ENCODE data around the gene DFFB.
A peak's percentile ranks its signal among the peaks of the same experiment; 100 is the strongest.
"Not testable (repeated sequence)": the region's sequence is repeated elsewhere in the genome, so short reads cannot be mapped to it uniquely, and the experiment has no call there.

DFFB gene, protein sequence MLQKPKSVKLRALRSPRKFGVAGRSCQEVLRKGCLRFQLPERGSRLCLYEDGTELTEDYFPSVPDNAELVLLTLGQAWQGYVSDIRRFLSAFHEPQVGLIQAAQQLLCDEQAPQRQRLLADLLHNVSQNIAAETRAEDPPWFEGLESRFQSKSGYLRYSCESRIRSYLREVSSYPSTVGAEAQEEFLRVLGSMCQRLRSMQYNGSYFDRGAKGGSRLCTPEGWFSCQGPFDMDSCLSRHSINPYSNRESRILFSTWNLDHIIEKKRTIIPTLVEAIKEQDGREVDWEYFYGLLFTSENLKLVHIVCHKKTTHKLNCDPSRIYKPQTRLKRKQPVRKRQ

DNA sequence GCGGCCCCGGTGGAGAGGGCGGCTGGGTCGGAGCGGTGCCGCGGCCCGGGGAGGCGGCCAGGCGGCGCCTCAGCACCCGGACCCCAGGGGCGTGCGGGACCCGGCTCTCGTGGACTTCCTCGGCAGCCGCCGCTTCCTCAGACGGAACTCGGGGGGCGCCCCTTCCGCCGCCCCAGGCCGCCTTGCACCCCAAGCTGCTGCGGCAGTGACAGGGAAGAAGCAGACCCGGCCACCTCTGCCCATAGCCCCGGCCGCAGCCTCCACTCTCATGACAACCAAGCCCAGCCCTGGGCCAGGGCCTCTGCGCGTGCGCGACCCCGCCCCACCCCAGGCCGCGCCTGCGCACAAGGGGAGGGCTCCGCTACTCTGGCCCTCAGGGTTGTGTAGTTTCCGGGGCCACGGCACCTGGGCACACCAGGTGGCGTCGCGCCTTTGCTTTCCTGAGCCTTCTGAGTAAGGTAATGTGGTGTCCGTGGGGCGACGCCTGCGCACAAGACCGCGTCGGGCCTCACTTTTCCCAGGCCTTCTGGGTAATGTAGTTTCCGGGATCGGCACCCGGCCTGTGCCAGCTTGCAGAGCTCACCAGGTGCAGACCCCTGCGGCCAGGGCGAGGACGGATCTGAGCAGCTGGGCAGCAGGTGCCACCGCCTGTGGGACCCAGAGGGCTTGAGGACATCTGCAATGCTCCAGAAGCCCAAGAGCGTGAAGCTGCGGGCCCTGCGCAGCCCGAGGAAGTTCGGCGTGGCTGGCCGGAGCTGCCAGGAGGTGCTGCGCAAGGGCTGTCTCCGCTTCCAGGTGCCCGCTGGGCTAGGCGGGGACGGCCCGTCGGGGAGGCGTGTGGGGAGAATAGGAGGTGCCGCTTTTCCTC is at the start of gene DFFB, which contains the start of gene CEP104:
Gene DFFB, plus strand, starts transcription at position 554 of the 868 bp plus-strand sequence. Its CDS starts 128 bp downstream, at position 682.
Gene CEP104, minus strand, starts transcription at position 289 of the 868 bp plus-strand sequence. CDS start 4,804 bp downstream, outside the sequence.
- no peaks in the 10 kb centered on the region for H3K9me3 Mint-ChIP-seq
- peaks cover 3% of the 10 kb centered on the region for H3K36me3 Mint-ChIP-seq
- peak within 1 kb of the TSS; percentile 100 for H3K4me3 Mint-ChIP-seq
- no peaks in the 10 kb centered on the region for H3K27me3 Mint-ChIP-seq
- peak within 1 kb of the TSS; percentile 89 for H3K27ac Mint-ChIP-seq
- DNase-seq (ENCODE audit: low spot score in 2 of 2) (peak; percentile 98 to 99), ATAC-seq (ENCODE audit: low read depth) (peak; percentile 95)
- H3K4me1 Mint-ChIP-seq: peaks cover 22% of the 10 kb centered on the region

DNA sequence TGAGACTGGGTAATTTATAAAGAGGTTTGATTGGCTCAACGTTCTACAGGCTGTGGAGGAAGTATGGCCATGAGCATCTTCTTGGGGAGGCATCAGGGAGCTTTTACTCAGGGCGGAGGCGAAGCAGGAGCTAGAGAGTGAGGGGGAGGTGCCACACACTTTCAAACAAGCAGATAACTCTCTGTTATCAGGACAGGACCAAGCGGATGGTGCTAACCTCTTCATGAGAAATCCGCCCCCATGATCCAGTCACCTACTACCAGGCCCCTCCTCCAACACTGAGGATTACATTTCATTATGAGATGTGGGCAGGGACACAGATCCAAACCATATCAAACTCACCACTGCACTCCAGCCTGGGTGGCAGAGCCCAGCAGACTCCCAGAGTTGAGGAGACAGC is 49.5 kb upstream of the DFFB start:
- ATAC-seq (ENCODE audit: low read depth) (no peak), DNase-seq (ENCODE audit: low spot score in 2 of 2) (no peak)
- no peak overlapping the region for H3K4me3 Mint-ChIP-seq
- H3K36me3 Mint-ChIP-seq: peaks cover 3% of the 10 kb centered on the region
- no peak overlapping the region for H3K27ac Mint-ChIP-seq
- H3K4me1 Mint-ChIP-seq: peaks cover 4% of the 10 kb centered on the region
- peaks cover 5% of the 10 kb centered on the region for H3K27me3 Mint-ChIP-seq
- peaks cover 5% of the 10 kb centered on the region for H3K9me3 Mint-ChIP-seq

DNA sequence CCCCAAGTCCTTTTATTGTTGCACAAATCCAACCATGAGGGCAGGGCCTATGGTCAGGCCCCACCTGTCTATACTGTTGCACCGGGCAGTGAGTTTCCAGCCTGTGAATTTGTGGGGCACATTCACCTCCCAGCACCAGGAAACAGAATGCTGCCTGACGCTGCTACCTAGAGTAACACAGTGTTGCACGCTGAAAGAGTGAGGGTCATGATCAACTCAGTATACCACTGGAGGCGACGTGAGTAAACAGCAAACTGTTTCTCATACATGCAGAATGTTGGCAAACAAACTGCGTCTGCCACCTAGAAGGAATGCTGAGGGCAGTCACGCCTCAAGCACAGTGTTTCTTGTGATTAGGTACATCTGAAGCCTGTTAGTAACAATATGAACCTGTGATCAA is 47.6 kb upstream of the DFFB start:
- peaks cover 5% of the 10 kb centered on the region for H3K27me3 Mint-ChIP-seq
- H3K4me3 Mint-ChIP-seq: no peak overlapping the region
- ATAC-seq (ENCODE audit: low read depth) (no peak), DNase-seq (ENCODE audit: low spot score in 2 of 2) (no peak)
- H3K27ac Mint-ChIP-seq: no peak overlapping the region
- H3K36me3 Mint-ChIP-seq: peaks cover 8% of the 10 kb centered on the region
- H3K9me3 Mint-ChIP-seq: peaks cover 5% of the 10 kb centered on the region
- no peaks in the 10 kb centered on the region for H3K4me1 Mint-ChIP-seq

DNA sequence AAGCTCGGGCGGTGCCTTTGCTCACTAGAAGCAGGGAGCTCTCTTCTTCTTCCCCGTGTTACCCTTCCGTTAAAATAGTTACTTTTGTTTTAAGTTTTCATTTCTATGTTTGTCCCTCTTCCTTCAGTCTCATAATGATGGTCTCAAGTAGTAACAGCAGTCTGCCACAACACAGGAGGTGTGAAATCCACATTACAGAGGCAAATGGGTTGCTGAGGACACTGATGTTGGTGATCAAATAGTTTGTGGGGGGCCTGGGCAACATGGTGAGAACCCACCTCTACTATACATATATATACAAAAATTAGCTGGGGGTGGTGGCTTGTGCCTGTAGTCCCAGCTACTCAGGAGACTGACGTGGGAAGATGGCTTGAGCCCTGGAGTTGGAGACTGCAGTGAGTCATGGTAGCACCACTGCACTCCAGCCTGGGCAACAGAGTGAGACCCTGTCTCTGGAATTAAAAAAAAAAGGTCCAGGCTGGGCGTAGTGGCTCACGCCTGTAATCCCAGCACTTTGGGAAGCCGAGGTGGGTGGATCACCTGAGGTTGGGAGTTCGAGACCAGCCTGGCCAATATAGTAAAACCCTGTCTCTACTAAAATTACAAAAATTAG is 47.0 kb upstream of the DFFB start:
- H3K36me3 Mint-ChIP-seq: peaks cover 13% of the 10 kb centered on the region
- not testable (repeated sequence) for H3K9me3 Mint-ChIP-seq; ATAC-seq (ENCODE audit: low read depth); H3K4me3 Mint-ChIP-seq; H3K27ac Mint-ChIP-seq; H3K27me3 Mint-ChIP-seq; H3K4me1 Mint-ChIP-seq; DNase-seq (ENCODE audit: low spot score in 2 of 2)

DNA sequence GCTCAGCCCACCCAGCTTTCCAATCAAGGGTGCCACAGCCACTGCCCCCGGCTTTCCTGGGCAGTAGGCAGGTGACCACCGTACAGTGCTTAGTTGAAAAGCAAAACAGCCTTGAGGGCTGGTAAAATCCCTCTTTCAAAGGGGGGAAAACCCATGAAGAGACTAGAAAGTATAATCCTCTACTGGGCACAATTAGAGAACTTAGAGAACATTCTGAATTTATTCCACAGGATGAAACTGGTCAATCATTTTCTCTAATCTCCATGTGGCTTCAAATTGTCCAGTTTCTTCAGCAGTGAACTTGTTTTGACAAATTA is 45.7 kb upstream of the DFFB start:
- peaks cover 2% of the 10 kb centered on the region for H3K27me3 Mint-ChIP-seq
- no peak overlapping the region for H3K4me3 Mint-ChIP-seq
- H3K4me1 Mint-ChIP-seq: no peaks in the 10 kb centered on the region
- peaks cover 5% of the 10 kb centered on the region for H3K9me3 Mint-ChIP-seq
- no peak for ATAC-seq (ENCODE audit: low read depth)
- H3K27ac Mint-ChIP-seq: no peak overlapping the region
- peaks cover 17% of the 10 kb centered on the region for H3K36me3 Mint-ChIP-seq
- DNase-seq (ENCODE audit: low spot score in 2 of 2): no peak

DNA sequence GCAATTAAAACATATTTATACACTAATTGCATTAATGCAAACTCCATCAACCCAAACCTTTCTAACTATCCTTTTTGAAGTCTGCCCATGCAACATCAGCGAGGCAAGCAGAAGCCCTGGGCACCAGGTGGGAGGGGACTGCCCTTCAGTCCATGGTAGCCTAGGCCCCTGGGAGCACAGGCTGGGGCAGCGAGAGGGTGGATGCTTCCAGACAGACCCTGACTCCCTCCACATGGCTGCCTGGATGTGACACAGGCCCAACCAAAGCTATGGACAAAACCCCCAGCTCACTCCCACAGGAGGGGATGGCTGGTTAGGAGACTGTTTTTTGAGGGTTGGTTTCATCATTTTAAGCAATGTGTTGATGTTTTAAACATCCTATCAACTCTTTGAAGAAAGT is 43.2 kb upstream of the DFFB start:
- no peak for DNase-seq (ENCODE audit: low spot score in 2 of 2)
- H3K27ac Mint-ChIP-seq: no peak overlapping the region
- ATAC-seq (ENCODE audit: low read depth): no peak
- no peaks in the 10 kb centered on the region for H3K27me3 Mint-ChIP-seq
- no peaks in the 10 kb centered on the region for H3K9me3 Mint-ChIP-seq
- H3K36me3 Mint-ChIP-seq: peaks cover 20% of the 10 kb centered on the region
- no peak overlapping the region for H3K4me3 Mint-ChIP-seq
- H3K4me1 Mint-ChIP-seq: no peaks in the 10 kb centered on the region

DNA sequence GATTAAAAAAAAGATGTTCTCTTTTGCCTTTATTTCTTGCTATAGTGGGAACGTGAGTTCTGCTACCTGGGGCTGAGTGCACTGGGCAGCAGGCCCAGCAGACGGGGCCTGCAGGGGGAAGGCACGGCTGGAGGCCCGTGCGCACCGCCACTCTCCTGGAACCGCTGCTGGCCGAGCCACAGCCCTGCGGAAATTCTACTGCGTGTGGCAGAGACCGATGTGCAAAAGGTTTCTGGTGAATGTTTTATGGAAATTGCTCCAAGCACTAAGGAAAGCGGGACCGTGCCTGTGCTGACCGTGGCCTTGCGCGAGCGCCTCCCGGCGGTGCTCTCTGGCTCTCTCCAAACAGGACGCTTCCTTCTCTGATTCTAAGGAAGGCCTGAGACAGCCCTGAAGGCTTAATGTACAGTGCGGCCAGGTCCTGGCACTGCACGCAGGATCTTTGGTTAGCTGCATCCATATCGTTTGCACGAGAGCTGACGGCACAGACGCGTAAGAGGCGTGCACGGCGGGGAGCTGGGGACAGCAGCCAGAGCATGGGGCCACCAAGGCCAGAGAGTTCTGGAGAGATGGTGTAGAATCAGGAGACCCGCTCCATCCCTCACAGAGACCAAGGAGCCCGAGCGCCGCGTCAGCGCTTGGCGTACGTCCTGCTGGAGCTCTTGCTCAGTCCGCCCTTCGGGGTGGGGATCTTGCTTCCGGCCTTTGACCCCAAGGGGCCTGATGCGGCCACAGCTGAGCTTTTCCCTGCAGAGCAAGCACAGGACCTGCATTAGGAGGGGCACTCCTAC is 42.3 kb upstream of the DFFB start:
- H3K27me3 Mint-ChIP-seq: no peaks in the 10 kb centered on the region
- peaks cover 25% of the 10 kb centered on the region for H3K36me3 Mint-ChIP-seq
- no peaks in the 10 kb centered on the region for H3K4me1 Mint-ChIP-seq
- no peaks in the 10 kb centered on the region for H3K9me3 Mint-ChIP-seq
- ATAC-seq (ENCODE audit: low read depth) (no peak), DNase-seq (ENCODE audit: low spot score in 2 of 2) (no peak)
- H3K4me3 Mint-ChIP-seq: no peak overlapping the region
- H3K27ac Mint-ChIP-seq: no peak overlapping the region

DNA sequence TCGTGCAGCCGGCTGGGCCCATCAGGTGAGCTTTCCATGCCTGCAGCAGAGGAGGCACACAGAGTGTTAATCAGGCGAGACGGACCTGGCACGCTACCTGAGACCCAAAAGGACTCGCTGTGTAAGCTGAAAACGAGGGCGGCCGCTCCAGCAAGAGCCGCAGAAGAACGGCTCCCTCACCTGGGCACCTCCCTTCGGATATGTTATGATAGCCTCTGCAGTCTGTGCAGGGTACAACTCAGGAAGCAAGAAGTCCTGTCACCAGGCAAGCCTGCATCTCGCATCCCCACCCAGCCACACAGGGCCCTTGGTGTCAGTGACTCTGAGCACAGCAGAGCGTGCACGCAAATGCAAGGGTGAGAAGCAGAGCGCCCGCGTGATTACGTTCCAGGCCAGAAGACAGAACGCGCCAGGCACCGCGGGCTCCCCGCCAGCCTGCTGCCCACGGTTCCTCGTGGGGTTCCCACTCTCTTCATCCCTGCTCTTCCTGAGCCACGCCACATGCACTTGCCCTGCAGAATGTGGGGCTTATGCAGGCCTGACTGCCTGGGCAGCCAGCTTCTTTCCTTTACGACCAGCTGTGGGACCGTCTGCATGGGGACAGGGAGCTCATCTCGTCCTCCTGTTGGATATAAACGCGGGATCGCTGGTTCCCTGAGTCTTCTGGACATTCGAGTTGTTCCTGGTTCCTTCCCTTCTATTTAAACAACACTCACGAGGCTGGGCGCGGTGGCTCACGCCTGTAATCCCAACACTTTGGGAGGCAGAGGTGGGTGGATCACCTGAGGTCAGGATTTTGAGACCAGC is 40.7 kb upstream of the DFFB start:
- H3K36me3 Mint-ChIP-seq: peaks cover 29% of the 10 kb centered on the region
- no peaks in the 10 kb centered on the region for H3K27me3 Mint-ChIP-seq
- no peaks in the 10 kb centered on the region for H3K9me3 Mint-ChIP-seq
- ATAC-seq (ENCODE audit: low read depth) (no peak), DNase-seq (ENCODE audit: low spot score in 2 of 2) (no peak)
- no peak overlapping the region for H3K27ac Mint-ChIP-seq
- H3K4me3 Mint-ChIP-seq: no peak overlapping the region
- H3K4me1 Mint-ChIP-seq: no peaks in the 10 kb centered on the region

DNA sequence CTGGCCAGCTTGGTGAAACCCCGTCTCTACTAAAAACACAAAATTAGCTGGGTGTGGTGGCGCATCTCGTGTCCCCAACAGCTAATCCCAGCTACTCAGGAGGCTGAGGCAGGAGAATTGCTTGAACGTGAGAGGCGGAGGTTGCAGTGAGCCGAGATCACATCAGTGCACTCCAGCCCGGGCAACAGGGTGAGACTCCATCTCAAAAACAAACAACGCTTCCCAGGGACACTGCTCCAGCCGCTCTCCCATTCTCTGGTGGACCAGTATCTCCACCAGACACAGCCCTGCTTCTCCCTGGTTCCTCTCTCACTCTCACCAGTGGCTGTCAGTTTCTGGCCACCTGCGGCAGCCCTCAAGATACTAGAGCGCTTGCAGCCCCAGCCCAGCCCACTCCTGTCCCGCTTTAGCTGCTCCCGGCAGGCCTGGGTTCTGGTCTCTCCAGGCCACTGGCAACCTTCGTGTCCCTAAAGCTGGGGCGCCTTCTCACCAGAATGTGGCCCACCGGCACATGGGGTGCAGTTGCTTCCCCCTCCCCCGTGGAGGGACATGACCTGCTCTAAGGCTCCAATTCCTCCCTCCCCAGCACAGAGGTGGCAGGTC is 40.0 kb upstream of the DFFB start:
- H3K27ac Mint-ChIP-seq: no peak overlapping the region
- no peaks in the 10 kb centered on the region for H3K9me3 Mint-ChIP-seq
- H3K4me3 Mint-ChIP-seq: no peak overlapping the region
- H3K27me3 Mint-ChIP-seq: no peaks in the 10 kb centered on the region
- DNase-seq (ENCODE audit: low spot score in 2 of 2): no peak
- peaks cover 32% of the 10 kb centered on the region for H3K36me3 Mint-ChIP-seq
- H3K4me1 Mint-ChIP-seq: no peaks in the 10 kb centered on the region
- no peak for ATAC-seq (ENCODE audit: low read depth)

DNA sequence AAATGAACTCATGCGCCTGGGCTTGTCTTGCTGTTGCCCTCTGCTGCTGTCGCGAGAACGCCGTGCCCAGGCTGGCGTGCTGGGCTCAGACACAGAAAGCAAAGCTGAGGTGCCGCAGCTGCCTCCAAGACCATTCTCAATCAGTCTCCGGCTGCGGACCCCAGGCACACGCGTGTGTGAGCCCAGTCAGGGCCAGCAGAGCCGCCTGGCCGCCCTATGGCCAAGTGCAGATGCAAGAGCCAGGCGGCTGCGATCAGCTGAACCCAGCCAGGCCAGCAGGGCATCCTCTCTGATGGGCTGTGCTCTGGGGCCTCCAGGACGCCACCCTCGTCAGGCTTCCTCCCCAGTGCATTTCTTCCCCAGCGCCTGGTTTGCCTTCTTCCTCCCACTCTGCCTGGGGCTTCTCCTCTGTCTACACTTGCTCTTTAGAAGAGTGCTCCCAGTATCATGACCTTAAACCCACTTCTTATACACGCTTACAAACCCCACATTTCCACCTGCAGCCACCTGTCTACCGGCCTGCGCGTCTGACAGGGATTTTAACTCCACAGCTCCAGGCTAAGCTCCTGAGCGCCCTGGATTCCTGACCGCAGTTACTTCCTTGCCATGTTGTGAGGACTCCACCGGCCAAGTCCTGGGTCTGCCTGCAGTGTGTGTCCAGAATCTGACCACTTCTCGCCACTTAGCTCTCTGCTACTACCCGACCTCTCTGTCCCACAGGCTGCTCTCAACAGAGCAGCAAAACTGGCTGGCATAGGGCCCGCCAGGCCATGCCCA is 39.3 kb upstream of the DFFB start:
- no peaks in the 10 kb centered on the region for H3K9me3 Mint-ChIP-seq
- no peaks in the 10 kb centered on the region for H3K4me1 Mint-ChIP-seq
- ATAC-seq (ENCODE audit: low read depth) (no peak), DNase-seq (ENCODE audit: low spot score in 2 of 2) (no peak)
- H3K36me3 Mint-ChIP-seq: peaks cover 36% of the 10 kb centered on the region
- no peak overlapping the region for H3K4me3 Mint-ChIP-seq
- H3K27ac Mint-ChIP-seq: peak overlapping the region; percentile 49
- H3K27me3 Mint-ChIP-seq: no peaks in the 10 kb centered on the region

DNA sequence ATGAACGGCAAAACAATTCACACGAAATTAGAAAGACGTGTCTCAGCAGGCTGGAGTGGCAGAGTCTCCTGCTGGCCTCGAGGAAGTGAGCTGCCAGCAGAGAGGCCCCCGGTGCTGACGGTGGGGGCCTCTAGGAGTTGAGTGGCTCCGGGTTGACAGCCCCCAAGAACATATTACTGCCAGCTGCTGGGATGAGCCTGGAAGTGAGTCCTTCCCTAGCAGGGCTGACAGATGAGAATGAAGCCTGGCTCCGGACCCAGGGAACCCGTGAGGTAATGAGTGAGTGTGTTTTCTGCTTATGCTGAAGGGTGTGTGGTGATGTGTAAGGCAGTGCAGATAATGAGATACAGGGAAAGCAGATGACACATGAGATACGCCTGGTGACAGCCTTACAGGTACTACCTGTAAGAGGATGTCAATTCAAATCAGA is 37.5 kb upstream of the DFFB start:
- DNase-seq (ENCODE audit: low spot score in 2 of 2) (no peak), ATAC-seq (ENCODE audit: low read depth) (no peak)
- no peaks in the 10 kb centered on the region for H3K27me3 Mint-ChIP-seq
- no peak overlapping the region for H3K4me3 Mint-ChIP-seq
- no peaks in the 10 kb centered on the region for H3K9me3 Mint-ChIP-seq
- no peaks in the 10 kb centered on the region for H3K4me1 Mint-ChIP-seq
- no peak overlapping the region for H3K27ac Mint-ChIP-seq
- peaks cover 41% of the 10 kb centered on the region for H3K36me3 Mint-ChIP-seq

DNA sequence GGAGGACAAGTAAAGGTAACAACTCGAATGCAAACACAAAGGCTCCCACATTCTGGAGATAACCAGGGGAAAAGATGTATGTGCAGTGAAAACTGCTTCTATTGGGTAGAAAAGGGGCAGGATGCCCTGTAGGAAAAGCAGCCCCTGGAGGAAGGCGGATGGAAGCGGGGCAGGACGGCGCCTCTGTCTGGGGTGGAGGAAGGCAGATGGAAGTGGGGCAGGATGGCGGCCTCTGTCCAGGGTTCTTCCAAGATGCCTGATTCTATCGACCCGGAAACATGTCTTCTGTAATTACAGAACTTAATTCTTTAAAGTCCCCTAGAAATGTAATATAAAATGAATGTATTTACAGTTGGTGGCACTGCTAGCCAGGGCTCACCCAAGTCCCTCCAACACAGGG is 37.0 kb upstream of the DFFB start:
- Mint-ChIP-seq H3K4me3 (no peak overlapping the region), H3K27ac (no peak overlapping the region), H3K27me3 (no peaks in the 10 kb centered on the region), H3K4me1 (no peaks in the 10 kb centered on the region), H3K9me3 (no peaks in the 10 kb centered on the region), H3K36me3 (peaks cover 37% of the 10 kb centered on the region)
- ATAC-seq (ENCODE audit: low read depth) (no peak), DNase-seq (ENCODE audit: low spot score in 2 of 2) (no peak)
